ENCODE results near the gene FADS3.

The FADS3 gene

GRCh38 chr11:61914471-61915171 lies 23.3 kb upstream of the FADS3 start:
- no peak for DNase-seq (ENCODE audit: low read depth in 2 of 3, low spot score in 2 of 3)

- DNase-seq (ENCODE audit: low read depth in 2 of 3, low spot score in 2 of 3): no peak
These were observed 22.5 kb upstream of the FADS3 start for GRCh38 chr11:61913699-61914395.

- no peak for DNase-seq (ENCODE audit: low read depth in 2 of 3, low spot score in 2 of 3)
These were observed 21.8 kb upstream of the FADS3 start for GRCh38 chr11:61912991-61913698.

- no peak for DNase-seq (ENCODE audit: low read depth in 2 of 3, low spot score in 2 of 3)
These were observed 21.2 kb upstream of the FADS3 start for GRCh38 chr11:61912530-61912898.

- DNase-seq (ENCODE audit: low read depth in 2 of 3, low spot score in 2 of 3): no peak
These were observed 20.6 kb upstream of the FADS3 start for GRCh38 chr11:61911701-61912529.

- no peak for DNase-seq (ENCODE audit: low read depth in 2 of 3, low spot score in 2 of 3)
These were observed 19.9 kb upstream of the FADS3 start for GRCh38 chr11:61911128-61911700.

DNA sequence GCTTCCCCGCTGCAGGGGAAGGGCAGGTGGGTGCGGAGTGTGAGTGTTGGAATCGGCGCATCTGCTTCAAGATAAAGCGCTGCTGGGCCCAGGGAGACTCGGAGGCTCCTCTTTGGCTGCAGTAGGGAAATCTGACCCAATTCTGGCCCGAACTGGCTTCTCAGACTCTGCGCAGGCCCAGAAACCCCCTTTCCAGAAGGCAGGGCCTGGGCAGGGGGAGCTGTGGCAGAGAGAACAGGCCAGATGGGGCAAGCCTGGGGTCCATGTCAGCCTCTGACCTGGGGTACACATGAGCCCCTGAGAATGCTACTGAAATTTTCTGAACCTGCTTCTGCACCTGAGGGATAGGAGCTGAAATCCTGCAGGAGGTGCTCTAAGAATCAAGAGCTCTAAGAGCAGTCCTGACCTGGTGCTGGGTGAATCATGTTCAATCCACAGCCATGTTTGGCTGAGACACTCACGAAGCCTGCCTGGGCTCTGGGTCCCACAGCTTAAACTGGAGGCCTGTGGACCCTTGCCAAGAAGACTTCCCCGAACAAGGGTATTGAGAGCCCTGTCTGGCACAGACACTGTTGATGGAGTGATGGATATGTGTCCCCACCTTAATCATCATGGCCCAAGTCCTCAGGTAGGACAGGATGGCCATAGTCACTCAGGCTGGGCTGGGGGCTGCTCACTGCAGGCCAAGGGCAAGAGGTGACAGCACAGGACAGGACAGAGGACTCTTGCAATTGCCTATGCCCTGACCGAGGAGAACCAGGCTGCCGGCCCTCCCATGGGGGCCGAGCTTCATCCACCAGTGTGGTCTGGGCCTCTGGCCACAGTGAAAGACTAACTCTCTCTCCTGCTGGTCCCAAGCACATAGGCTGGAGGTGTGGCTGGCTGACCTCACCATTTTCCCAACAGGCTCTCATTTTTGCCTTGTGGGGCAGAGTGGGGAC lies 19.1 kb upstream of the FADS3 start:
- no peak for DNase-seq (ENCODE audit: low read depth in 2 of 3, low spot score in 2 of 3)

GRCh38 chr11:61908730-61909316 lies 17.5 kb upstream of the FADS3 start:
- DNase-seq (ENCODE audit: low read depth in 2 of 3, low spot score in 2 of 3): no peak

GRCh38 chr11:61907871-61908729 lies 16.8 kb upstream of the FADS3 start:
- no peak for DNase-seq (ENCODE audit: low read depth in 2 of 3, low spot score in 2 of 3)

DNA sequence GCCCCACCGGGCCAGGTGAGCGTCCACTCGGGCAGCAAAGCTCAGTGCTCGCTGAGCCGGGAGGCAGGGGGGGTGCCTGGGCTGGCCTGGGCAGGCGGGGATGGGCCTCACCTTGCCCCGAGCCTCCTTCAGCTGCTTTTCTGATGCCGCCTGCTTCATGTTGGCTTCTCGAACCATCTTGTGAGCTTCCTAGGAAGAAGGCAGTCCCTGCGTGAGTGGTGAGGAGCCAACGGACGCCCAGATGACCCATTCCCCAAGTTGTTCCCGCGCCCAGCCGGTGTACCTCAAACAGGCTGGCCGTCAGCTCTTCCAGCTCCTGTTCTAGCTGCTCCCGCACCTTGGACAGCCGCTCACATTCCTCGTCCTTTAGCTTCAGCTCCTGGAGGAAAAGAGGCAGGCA lies 15.9 kb upstream of the FADS3 start:
- DNase-seq (ENCODE audit: low read depth in 2 of 3, low spot score in 2 of 3): no peak

DNA sequence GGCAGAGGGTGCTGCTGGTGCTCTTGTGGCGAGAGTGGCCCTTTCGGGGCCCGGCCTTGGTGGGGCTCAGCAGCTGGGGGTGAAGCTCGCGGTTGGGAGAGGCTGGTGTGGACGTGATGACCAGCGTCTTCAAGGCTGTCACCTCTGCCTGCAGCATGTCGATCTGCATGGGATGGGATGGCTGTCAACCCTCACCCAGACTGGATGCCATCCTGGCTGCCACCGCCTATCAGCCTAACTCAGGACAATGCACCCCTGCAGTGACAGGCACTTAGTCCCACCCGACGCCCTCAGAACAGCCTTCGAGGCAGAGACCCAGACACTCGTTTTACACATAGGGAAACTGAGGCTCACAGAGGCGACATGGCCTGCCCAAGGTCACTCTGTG lies 15.2 kb upstream of the FADS3 start:
- DNase-seq (ENCODE audit: low read depth in 2 of 3, low spot score in 2 of 3): no peak

DNA sequence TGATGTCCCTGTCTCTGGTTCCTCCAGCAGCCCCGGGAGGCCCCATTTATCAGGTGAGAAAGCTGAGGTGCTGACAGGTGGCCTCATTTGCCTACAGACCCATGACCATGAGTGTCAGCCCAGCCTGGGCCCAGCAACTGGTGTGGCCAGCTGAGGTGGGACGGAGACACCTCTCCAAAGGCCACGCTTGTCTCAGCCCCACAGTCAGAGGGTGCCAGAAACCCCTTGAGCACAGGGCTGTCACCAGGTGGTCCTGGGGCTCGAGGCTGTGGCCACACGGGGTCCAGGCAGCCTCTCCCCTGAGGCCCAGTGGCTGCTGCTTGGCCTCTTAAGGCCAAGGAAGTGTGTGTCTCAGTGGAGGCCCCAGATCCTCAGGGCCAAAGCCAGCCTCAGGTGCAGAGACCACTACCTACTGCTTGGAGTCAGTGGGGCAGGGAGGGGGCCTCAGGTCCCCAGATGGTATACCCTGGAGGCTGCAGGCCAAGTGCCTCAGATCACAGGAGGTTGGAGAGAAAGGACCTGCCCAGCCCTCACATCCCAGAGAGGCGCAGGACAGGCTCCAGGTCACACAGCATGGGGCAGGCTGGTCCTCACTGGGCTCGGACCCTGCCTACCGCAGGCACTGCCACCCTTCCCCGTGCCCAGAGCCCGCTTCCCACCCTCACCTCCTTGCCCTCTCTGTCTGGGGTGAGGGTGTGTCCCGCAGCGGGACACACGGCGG lies 14.6 kb upstream of the FADS3 start:
- no peak for DNase-seq (ENCODE audit: low read depth in 2 of 3, low spot score in 2 of 3)

DNA sequence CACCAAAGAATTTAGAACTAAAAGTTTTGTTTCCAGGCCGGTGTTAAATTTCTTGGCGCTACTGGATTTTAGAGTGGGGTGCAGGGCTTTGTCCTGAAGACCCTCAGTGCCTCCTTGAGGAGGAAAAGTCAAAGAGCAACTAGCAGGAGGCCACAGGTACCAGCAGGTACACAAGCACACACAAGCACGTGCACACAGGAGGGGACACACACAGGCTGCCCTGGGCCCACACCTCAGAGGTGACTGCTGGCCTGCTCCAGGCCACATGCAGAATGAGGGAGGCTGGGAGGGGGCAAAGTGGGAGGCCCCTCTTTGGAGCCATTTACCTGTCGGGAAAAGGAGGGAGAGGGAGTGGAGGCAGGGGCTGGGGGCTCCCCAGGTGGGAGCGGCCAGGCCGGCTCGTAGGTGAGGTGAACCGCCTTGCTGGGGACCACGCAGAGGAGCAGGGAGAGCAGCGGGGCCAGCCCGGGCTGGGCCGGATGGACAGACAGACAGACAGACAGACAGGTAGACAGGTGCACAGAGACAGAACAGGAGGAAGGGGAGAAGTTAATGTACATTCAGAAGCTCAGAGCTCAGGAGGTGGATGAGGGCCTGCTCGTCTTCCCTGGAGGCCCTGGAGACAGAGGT lies 13.8 kb upstream of the FADS3 start:
- DNase-seq (ENCODE audit: low read depth in 2 of 3, low spot score in 2 of 3): no peak

- no peak for DNase-seq (ENCODE audit: low read depth in 2 of 3, low spot score in 2 of 3)
These were observed 13.2 kb upstream of the FADS3 start for GRCh38 chr11:61904539-61905048.

- no peak for DNase-seq (ENCODE audit: low read depth in 2 of 3, low spot score in 2 of 3)
These were observed 12.5 kb upstream of the FADS3 start for GRCh38 chr11:61903845-61904244.

- DNase-seq (ENCODE audit: low read depth in 2 of 3, low spot score in 2 of 3): no peak
These were observed 11.0 kb upstream of the FADS3 start for GRCh38 chr11:61902313-61902712.

DNA sequence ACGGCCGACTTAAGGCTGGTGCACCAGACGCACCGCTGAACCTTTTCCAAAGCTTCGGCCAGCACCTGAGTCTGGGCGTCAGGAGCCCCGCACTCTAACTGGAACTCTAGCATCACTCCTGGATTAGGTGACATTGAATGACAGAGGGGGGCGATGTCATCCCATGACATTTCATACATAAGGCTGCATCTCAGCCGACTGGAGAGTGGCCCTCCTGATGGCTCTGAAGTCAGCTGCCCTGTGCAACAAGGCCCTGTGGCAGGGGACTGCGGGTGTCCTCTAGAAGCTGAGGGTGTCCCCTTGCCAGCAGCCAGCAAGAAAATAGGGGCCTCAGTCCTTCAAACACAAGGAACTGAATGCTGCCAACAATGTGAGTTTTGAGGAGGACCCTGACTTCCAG lies 10.1 kb upstream of the FADS3 start:
- no peak for DNase-seq (ENCODE audit: low read depth in 2 of 3, low spot score in 2 of 3)

Measured in activated CD8-positive, alpha-beta memory T cell treated with anti-CD3 and anti-CD28 coated beads for 48 hours (primary cell).